ENCODE results near the gene ZNF143. TPM values are rescaled to one million over a fixed set of nuclear protein-coding genes. Genes with fewer than 3 reads are reported as not detected.

Gene ZNF143
- total RNA-seq, 1 donor from 2014 or later = 28.3 TPM

DNA sequence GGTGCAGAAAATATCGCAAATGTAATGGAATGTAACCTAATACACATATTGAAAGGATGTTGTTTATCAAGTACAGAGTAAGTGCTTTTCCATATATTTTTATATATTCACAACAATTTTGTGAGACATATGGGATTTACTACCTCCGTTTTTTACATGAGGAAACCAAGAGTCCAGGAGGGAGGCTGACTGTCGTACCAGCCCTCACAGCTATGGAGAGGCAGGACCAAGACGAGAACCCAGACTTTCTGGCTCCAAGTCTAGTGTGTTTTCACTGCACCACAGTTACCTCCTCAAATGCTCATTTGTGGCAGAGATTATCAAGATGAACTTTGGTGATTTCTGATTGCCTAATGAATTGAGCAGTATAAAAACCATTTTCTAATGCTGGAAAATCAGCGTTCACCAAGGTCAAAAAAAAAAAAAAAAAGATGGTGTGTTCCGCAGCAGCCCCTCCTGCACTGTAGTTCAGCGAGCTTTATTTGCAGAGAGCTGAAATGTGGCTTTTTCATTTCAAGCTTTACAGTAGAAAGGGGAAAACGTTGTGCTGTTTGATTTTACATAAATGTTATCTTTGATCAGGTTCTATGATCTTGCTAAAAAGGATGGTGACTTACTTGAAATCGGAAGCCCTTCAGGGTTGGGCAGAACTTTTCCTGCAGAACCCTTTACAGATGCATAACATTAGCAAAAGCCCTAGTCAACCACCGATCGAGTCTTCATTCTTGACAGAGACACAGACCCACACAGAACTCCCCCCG is 67.9 kb downstream of the ZNF143 start:
- no peak for FAIRE-seq

DNA sequence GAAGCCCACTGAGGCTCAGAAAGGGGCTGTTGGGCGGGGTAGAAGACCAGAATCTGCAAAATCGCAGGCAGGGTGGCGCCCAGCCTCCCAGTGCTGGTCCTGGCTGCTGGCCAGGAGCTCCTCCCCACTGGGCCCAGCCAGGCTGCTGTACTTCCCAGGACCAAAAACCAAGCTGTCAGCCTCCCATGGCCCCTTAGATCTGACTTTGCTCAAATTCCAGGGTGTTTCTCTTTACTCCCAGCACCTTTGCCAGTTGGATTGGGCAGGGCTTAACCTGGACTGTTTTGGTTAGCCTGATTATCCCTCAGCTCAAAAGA is 68.5 kb downstream of the ZNF143 start:
- no peaks in the 10 kb centered on the region for H3K9me3 Mint-ChIP-seq (ENCODE audit: unreplicated experiment)
- no peaks in the 10 kb centered on the region for H3K27me3 ChIP-seq (ENCODE audit: insufficient read depth, low read length)
- no peak overlapping the region for H3K27ac ChIP-seq (ENCODE audit: low read depth, low read length)
- H3K36me3 Mint-ChIP-seq (ENCODE audit: low read depth, unreplicated experiment) = peaks cover 7% of the 10 kb centered on the region
- no peaks in the 10 kb centered on the region for H4K20me1 ChIP-seq (ENCODE audit: insufficient read depth, low read length)
- H3K4me2 ChIP-seq (ENCODE audit: low read length) = no peak overlapping the region
- no peak overlapping the region for H3K9ac ChIP-seq (ENCODE audit: low read length)
- DNase-seq (ENCODE audit: low read depth) (no peak), FAIRE-seq (no peak)
- peaks cover 36% of the 10 kb centered on the region for H3K4me1 ChIP-seq (ENCODE audit: insufficient read depth, low read length)
- H3K27ac Mint-ChIP-seq (ENCODE audit: unreplicated experiment) = peak overlapping the region; percentile 26
- no peak overlapping the region for H3K4me3 Mint-ChIP-seq (ENCODE audit: unreplicated experiment)
- H3K27me3 Mint-ChIP-seq (ENCODE audit: low read depth, unreplicated experiment) = no peaks in the 10 kb centered on the region
- peaks cover 31% of the 10 kb centered on the region for H3K4me1 Mint-ChIP-seq (ENCODE audit: low read depth, unreplicated experiment)
- no peaks in the 10 kb centered on the region for H3K9me3 ChIP-seq (ENCODE audit: insufficient read depth, low read depth, low read length)
- TF ChIP-seq, protein P1, sequence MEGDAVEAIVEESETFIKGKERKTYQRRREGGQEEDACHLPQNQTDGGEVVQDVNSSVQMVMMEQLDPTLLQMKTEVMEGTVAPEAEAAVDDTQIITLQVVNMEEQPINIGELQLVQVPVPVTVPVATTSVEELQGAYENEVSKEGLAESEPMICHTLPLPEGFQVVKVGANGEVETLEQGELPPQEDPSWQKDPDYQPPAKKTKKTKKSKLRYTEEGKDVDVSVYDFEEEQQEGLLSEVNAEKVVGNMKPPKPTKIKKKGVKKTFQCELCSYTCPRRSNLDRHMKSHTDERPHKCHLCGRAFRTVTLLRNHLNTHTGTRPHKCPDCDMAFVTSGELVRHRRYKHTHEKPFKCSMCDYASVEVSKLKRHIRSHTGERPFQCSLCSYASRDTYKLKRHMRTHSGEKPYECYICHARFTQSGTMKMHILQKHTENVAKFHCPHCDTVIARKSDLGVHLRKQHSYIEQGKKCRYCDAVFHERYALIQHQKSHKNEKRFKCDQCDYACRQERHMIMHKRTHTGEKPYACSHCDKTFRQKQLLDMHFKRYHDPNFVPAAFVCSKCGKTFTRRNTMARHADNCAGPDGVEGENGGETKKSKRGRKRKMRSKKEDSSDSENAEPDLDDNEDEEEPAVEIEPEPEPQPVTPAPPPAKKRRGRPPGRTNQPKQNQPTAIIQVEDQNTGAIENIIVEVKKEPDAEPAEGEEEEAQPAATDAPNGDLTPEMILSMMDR (IDR thresholded peaks at IDR 0.05; ENCODE audit: insufficient read depth, low read depth, low read length) = no peak
- TF ChIP-seq EZH2 (IDR thresholded peaks at IDR 0.05; ENCODE audit: insufficient read depth, low read length) = no peak
- H3K79me2 ChIP-seq (ENCODE audit: insufficient read depth, low read length) = no peaks in the 10 kb centered on the region
- no peak overlapping the region for H2AFZ ChIP-seq (ENCODE audit: low read depth, low read length)
- no peak overlapping the region for H3K4me3 ChIP-seq (ENCODE audit: insufficient read depth, low read depth, low read length)
- no peaks in the 10 kb centered on the region for H3K36me3 ChIP-seq (ENCODE audit: insufficient read depth, low read length)

More for the DNA sequence above, 67.9 kb downstream of the ZNF143 start:
- H3K9me3 ChIP-seq (ENCODE audit: insufficient read depth, low read depth, low read length) = no peaks in the 10 kb centered on the region
- Mint-ChIP-seq H3K36me3 (ENCODE audit: low read depth, unreplicated experiment) (peaks cover 7% of the 10 kb centered on the region), H3K27me3 (ENCODE audit: low read depth, unreplicated experiment) (no peaks in the 10 kb centered on the region), H3K4me3 (ENCODE audit: unreplicated experiment) (no peak overlapping the region), H3K4me1 (ENCODE audit: low read depth, unreplicated experiment) (peaks cover 26% of the 10 kb centered on the region), H3K9me3 (ENCODE audit: unreplicated experiment) (no peaks in the 10 kb centered on the region), H3K27ac (ENCODE audit: unreplicated experiment) (no peak overlapping the region)
- H2AFZ ChIP-seq (ENCODE audit: low read depth, low read length) = no peak overlapping the region
- no peaks in the 10 kb centered on the region for H3K79me2 ChIP-seq (ENCODE audit: insufficient read depth, low read length)
- no peaks in the 10 kb centered on the region for H3K36me3 ChIP-seq (ENCODE audit: insufficient read depth, low read length)
- H3K9ac ChIP-seq (ENCODE audit: low read length) = no peak overlapping the region
- TF ChIP-seq EZH2 (IDR thresholded peaks at IDR 0.05; ENCODE audit: insufficient read depth, low read length) = no peak
- TF ChIP-seq, protein P1 (IDR thresholded peaks at IDR 0.05; ENCODE audit: insufficient read depth, low read depth, low read length) = no peak
- peaks cover 33% of the 10 kb centered on the region for H3K4me1 ChIP-seq (ENCODE audit: insufficient read depth, low read length)
- no peak for DNase-seq (ENCODE audit: low read depth)
- no peaks in the 10 kb centered on the region for H3K27me3 ChIP-seq (ENCODE audit: insufficient read depth, low read length)
- H3K4me3 ChIP-seq (ENCODE audit: insufficient read depth, low read depth, low read length) = no peak overlapping the region
- no peak overlapping the region for H3K4me2 ChIP-seq (ENCODE audit: low read length)
- H4K20me1 ChIP-seq (ENCODE audit: insufficient read depth, low read length) = no peaks in the 10 kb centered on the region
- no peak overlapping the region for H3K27ac ChIP-seq (ENCODE audit: low read depth, low read length)

DNA sequence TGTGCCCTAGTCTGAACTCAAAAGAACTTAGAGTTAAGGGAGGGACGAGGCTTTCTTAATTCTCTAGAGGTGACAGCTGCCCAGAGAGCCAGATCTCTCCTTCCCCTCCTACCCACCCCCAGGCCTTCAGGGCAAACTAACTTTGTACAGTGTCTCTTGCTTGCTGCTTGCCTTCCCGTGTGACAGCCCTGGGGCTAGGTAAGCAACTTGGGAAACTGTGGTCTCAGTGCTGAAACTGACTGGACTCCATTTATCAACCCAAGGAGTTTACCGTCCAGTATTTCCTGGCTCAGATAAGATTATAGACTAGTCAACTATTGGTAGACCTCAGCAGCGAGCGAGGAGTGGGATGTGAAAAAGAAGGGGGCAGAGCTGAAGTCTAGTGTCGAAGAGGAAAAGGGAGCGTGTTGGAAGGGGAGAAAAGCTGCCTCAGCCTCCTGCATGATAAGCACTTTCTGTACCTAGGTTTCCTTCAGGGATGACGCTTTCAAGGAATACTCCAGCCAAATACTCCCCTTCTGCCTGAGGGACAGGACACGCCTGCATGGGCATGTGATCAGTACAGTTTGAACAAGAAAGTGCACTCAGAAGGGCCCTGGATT is 69.3 kb downstream of the ZNF143 start:
- Mint-ChIP-seq H3K4me1 (ENCODE audit: low read depth, unreplicated experiment) (peaks cover 33% of the 10 kb centered on the region), H3K27me3 (ENCODE audit: low read depth, unreplicated experiment) (no peaks in the 10 kb centered on the region), H3K9me3 (ENCODE audit: unreplicated experiment) (no peaks in the 10 kb centered on the region), H3K27ac (ENCODE audit: unreplicated experiment) (no peak overlapping the region), H3K4me3 (ENCODE audit: unreplicated experiment) (no peak overlapping the region), H3K36me3 (ENCODE audit: low read depth, unreplicated experiment) (peaks cover 7% of the 10 kb centered on the region)
- Histone ChIP-seq H3K79me2 (ENCODE audit: insufficient read depth, low read length) (no peaks in the 10 kb centered on the region), H3K27ac (ENCODE audit: low read depth, low read length) (no peak overlapping the region), H3K9me3 (ENCODE audit: insufficient read depth, low read depth, low read length) (no peaks in the 10 kb centered on the region), H3K27me3 (ENCODE audit: insufficient read depth, low read length) (no peaks in the 10 kb centered on the region), H2AFZ (ENCODE audit: low read depth, low read length) (no peak overlapping the region), H3K4me3 (ENCODE audit: insufficient read depth, low read depth, low read length) (no peak overlapping the region), H3K4me2 (ENCODE audit: low read length) (no peak overlapping the region), H3K9ac (ENCODE audit: low read length) (no peak overlapping the region), H3K4me1 (ENCODE audit: insufficient read depth, low read length) (peaks cover 34% of the 10 kb centered on the region), H3K36me3 (ENCODE audit: insufficient read depth, low read length) (no peaks in the 10 kb centered on the region), H4K20me1 (ENCODE audit: insufficient read depth, low read length) (no peaks in the 10 kb centered on the region)
- FAIRE-seq = no peak
- DNase-seq (ENCODE audit: low read depth) = no peak
- TF ChIP-seq EZH2 (IDR thresholded peaks at IDR 0.05; ENCODE audit: insufficient read depth, low read length) = no peak
- TF ChIP-seq, protein P1 (IDR thresholded peaks at IDR 0.05; ENCODE audit: insufficient read depth, low read depth, low read length) = no peak
